Right lobe of liver (tissue), 4 donors: Measurements from ENCODE around the gene CFTR.

Experiments
- CTCF ChIP-seq, 4 donors: fragments of 200-600 bp in 3 of 4; fragments of 450-650 bp in 1 of 4; IDR thresholded peaks; one replicate each; pipeline versions ENCODE4 v1.5.1 to v1.8.0; 2016 to 2022; ENCODE audit warnings: antibody characterized with exemption in 4 of 4, mild to moderate bottlenecking in 2 of 4
- POLR2A ChIP-seq: fragments of 450-650 bp; IDR thresholded peaks from one replicate; pipeline ENCODE4 v1.6.1; 2017; ENCODE audit warnings: antibody characterized with exemption, mild to moderate bottlenecking
- donor health status: DM: no; HTN: no; CAD: no.
- donor health status: DM: no; HTN: no; CAD: no.
- donor health status: DM: no; HTN: yes; CAD: no.

- TF ChIP-seq CTCF (IDR thresholded peaks at IDR 0.05) (no peak), POLR2A (no peak)
These were observed 226.4 kb downstream of the CFTR start for GRCh38 chr7:117706210-117706609.
